HFF-Myc (cell line): ENCODE data around the gene MCRIP1.

Experiments
- DNase-seq: peaks from one replicate; pipeline ENCODE4 v3.0.0-alpha.2; 2011; ENCODE audit warnings: low read depth; ENCODE audit errors: extremely low read depth
- H3K4me3 ChIP-seq: replicated peaks from 2 replicates; pipeline ENCODE4 v1.5.1; 2011; ENCODE audit warnings: low read depth, mild to moderate bottlenecking, control low read depth, low read length
- CTCF ChIP-seq: IDR thresholded peaks from 2 replicates; pipeline ENCODE4 v1.5.1; 2012; ENCODE audit warnings: mild to moderate bottlenecking, low read depth, low read length, control low read depth; ENCODE audit errors: missing control alignments

Gene MCRIP1

GRCh38 chr17:81823820-81824550, 9.1 kb downstream of the MCRIP1 start:
- DNase-seq, result no peak
- H3K4me3 ChIP-seq, result no peak overlapping the region
- TF ChIP-seq CTCF, result no peak

GRCh38 chr17:81822996-81823819, 9.9 kb downstream of the MCRIP1 start:
- DNase-seq, result no peak
- no peak for TF ChIP-seq CTCF
- no peak overlapping the region for H3K4me3 ChIP-seq

GRCh38 chr17:81822312-81822637, 10.8 kb downstream of the MCRIP1 start:
- H3K4me3 ChIP-seq, result no peak overlapping the region
- TF ChIP-seq CTCF, result no peak
- DNase-seq, result no peak

- no peak for DNase-seq
- H3K4me3 ChIP-seq, result no peak overlapping the region
- TF ChIP-seq CTCF, result peak; percentile 68
Measured at GRCh38 chr17:81821603-81822311, 11.3 kb downstream of the MCRIP1 start.

- DNase-seq, result no peak
- H3K4me3 ChIP-seq, result no peak overlapping the region
- TF ChIP-seq CTCF, result no peak
Measured at GRCh38 chr17:81821147-81821546, 11.9 kb downstream of the MCRIP1 start.

- no peak for TF ChIP-seq CTCF
- H3K4me3 ChIP-seq, result no peak overlapping the region
- no peak for DNase-seq
Measured at GRCh38 chr17:81819708-81820107, 13.4 kb downstream of the MCRIP1 start.
